GM12878 (cell line): ENCODE measurements around the gene KCNG3. TPM values are rescaled to one million over a fixed set of nuclear protein-coding genes. Genes with fewer than 3 reads are reported as not detected.

ENCODE experiments used
- ATAC-seq: fragments of 200-7000 bp; cut with Tn5 transposase; 3 replicates; pipeline ENCODE4 v1.9.1; 2020; ENCODE audit warnings: mild to moderate bottlenecking, moderate library complexity
- BruUV-seq: library from RNA; stranded (reverse); fragments of 400-500 nt; replicated peaks from 2 replicates; lab custom pipeline; 2021; lab: Mats Ljungman, UMichigan
- CTCF ChIA-PET: fragments of 300-600 bp; sonication (Branson Sonifier 250); formaldehyde crosslinking; extraction: SDS; loops from one replicate; lab custom pipeline; 2021; ENCODE audit warnings: inconsistent platforms; lab: Yijun Ruan, JAX
- POLR2A ChIA-PET: fragments of 350-600 bp; formaldehyde crosslinking; extraction: SDS; loops from one replicate; lab custom pipeline; 2021; ENCODE audit warnings: inconsistent platforms; lab: Charles Lee
- RAD21 ChIA-PET: fragments of 300-600 bp; sonication (Branson Sonifier 250); formaldehyde crosslinking; loops from one replicate; lab custom pipeline; 2023; ENCODE audit warnings: antibody characterized with exemption; ENCODE audit not compliant: unreplicated experiment; lab: Charles Lee
- SMC1A ChIA-PET: fragments of 300-600 bp; sonication (Branson Sonifier 250); formaldehyde crosslinking; loops from one replicate; lab custom pipeline; 2023; ENCODE audit not compliant: unreplicated experiment, uncharacterized antibody; lab: Charles Lee
- DNase-seq: peaks from one replicate; pipeline ENCODE4 v3.0.0-alpha.2; 2011; ENCODE audit warnings: low read depth, low spot score
- FAIRE-seq: peaks from 3 replicates; lab custom pipeline; 2011; peaks lifted over from hg19 to GRCh38; lab: Jason Lieb, UNC
- H2AFZ ChIP-seq: 2 replicates; pipeline ENCODE4 v1.6.0; 2011; ENCODE audit warnings: low read depth, low read length, control low read depth; ENCODE audit not compliant: control insufficient read depth
- H3K27ac ChIP-seq: 2 replicates; pipeline ENCODE4 v1.5.1; 2011; ENCODE audit warnings: control low read depth; ENCODE audit not compliant: control insufficient read depth, insufficient read depth
- H3K27me3 ChIP-seq, 2 experiments: replicated peaks in 1 of 2; 2 replicates each; pipeline versions ENCODE4 v1.6.0 to v1.6.1; 2011; ENCODE audit warnings: low read length in 1 of 2; ENCODE audit not compliant: control insufficient read depth in 2 of 2, insufficient read depth in 2 of 2
- H3K36me3 ChIP-seq, 2 experiments: 2 replicates each; pipeline ENCODE4 v1.5.1; 2011; ENCODE audit warnings: low read length in 1 of 2; ENCODE audit not compliant: control insufficient read depth in 2 of 2, insufficient read depth in 2 of 2
- H3K4me1 ChIP-seq: 2 replicates; pipeline ENCODE4 v1.6.1; 2011; ENCODE audit warnings: mild to moderate bottlenecking, low read length, moderate library complexity, mixed read lengths; ENCODE audit not compliant: control insufficient read depth, insufficient read depth
- H3K4me2 ChIP-seq: 2 replicates; pipeline ENCODE4 v1.6.0; 2011; ENCODE audit warnings: control low read depth; ENCODE audit not compliant: control insufficient read depth, insufficient read depth
- H3K4me3 ChIP-seq: fragments of 200-600 bp; sonication (generic); 2 replicates; pipeline ENCODE4 v1.5.1; 2016
- H3K79me2 ChIP-seq: 2 replicates; pipeline ENCODE4 v1.6.0; 2011; ENCODE audit warnings: low read length; ENCODE audit not compliant: control insufficient read depth, insufficient read depth
- H3K9ac ChIP-seq: 2 replicates; pipeline ENCODE4 v1.8.0; 2011; ENCODE audit warnings: low read length, control low read depth, mixed read lengths; ENCODE audit not compliant: control insufficient read depth, insufficient read depth
- H3K9me3 ChIP-seq: replicated peaks from 3 replicates; pipeline ENCODE4 v1.5.1; 2011; ENCODE audit warnings: mild to moderate bottlenecking, low read length; ENCODE audit not compliant: control insufficient read depth, insufficient read depth
- H4K20me1 ChIP-seq: 2 replicates; pipeline ENCODE4 v1.6.0; 2011; ENCODE audit not compliant: control insufficient read depth, insufficient read depth
- ASH2L ChIP-seq: fragments of 300-600, 200-600 bp; sonication (generic); IDR thresholded peaks from 2 replicates; pipeline ENCODE4 v1.6.1; 2017; ENCODE audit warnings: low read depth, mild to moderate bottlenecking, borderline replicate concordance
- GATAD2B ChIP-seq: fragments of 450-650 bp; conservative IDR thresholded peaks from 2 replicates; pipeline ENCODE4 v1.6.1; 2017; ENCODE audit warnings: low read depth, mild to moderate bottlenecking, moderate library complexity
- IKZF1 ChIP-seq: fragments of 450-650 bp; conservative IDR thresholded peaks from 2 replicates; pipeline ENCODE4 v1.6.1; 2017; ENCODE audit warnings: antibody characterized with exemption, mild to moderate bottlenecking
- REST ChIP-seq: IDR thresholded peaks from 2 replicates; pipeline ENCODE4 v1.6.1; 2012; ENCODE audit warnings: mild to moderate bottlenecking, low read depth, low read length
- SIX5 ChIP-seq: IDR thresholded peaks from 2 replicates; pipeline ENCODE4 v1.6.1; 2011; ENCODE audit warnings: mild to moderate bottlenecking, low read depth, low read length, moderate library complexity; ENCODE audit not compliant: severe bottlenecking
- SMARCA5 ChIP-seq: fragments of 450-650 bp; IDR thresholded peaks from 2 replicates; pipeline ENCODE4 v1.6.1; 2017; ENCODE audit warnings: mild to moderate bottlenecking
- WGBS: methylation state at CpG from one replicate; pipeline ENCODE4 v1.1.6; 2016; ENCODE audit warnings: low lambda C conversion rate; ENCODE audit not compliant: insufficient replicate concordance, insufficient coverage; ENCODE audit errors: missing lambda C conversion rate; 5-methylcytosine and 5-hydroxymethylcytosine counted together
- in situ Hi-C: fragments of 300-500 bp; cut with MboI; formaldehyde crosslinking; loops from 9 replicates; pipeline ENCODE4 v1.14.3; 2018; ENCODE audit warnings: mixed read lengths
- intact Hi-C: fragments of 100-400 bp; cut with micrococcal nuclease; formaldehyde crosslinking; loops from one replicate; pipeline ENCODE4 v1.14.2; 2022; ENCODE audit not compliant: unreplicated experiment
- polyA plus RNA-seq, 11 experiments: library from polyadenylated mRNA; depleted of rRNA in 4 of 11; unstranded in 6 of 11; stranded (reverse) in 5 of 11; fragments of >200 nt; fragmentation: Nextera tagmentation in 4 of 11; fragmentation: Illumina TruSeq in 1 of 11; extraction: Ambion mirVana in 4 of 11; extraction: Trizol in 1 of 11; gene quantifications; 1 replicate in 1 of 11; 2 replicates in 10 of 11; pipeline versions ENCODE4 v1.2.1 to v1.2.3, GENCODE V29; 2011 to 2016; ENCODE audit warnings: inconsistent platforms in 2 of 11, missing spikeins in 2 of 11, low read depth in 1 of 11
- total RNA-seq, 4 experiments: library from RNA; depleted of rRNA in 3 of 4; stranded (reverse); fragments of >200 nt in 3 of 4; fragmentation: Illumina TruSeq in 1 of 4; extraction: Trizol in 1 of 4; gene quantifications; 2 replicates each; pipeline versions ENCODE4 v1.2.1 to v1.2.3, GENCODE V29; 2013 to 2021

The KCNG3 gene
- total and polyA plus RNA-seq, 10 of the 15 experiments (the other 5 are each of a cell fraction or from before 2014, with no cell fraction given) = 0.01 to 0.06 (median 0.04) TPM; not detected in 4

GRCh38 chr2:42495611-42496010 lies 1.8 kb upstream of the KCNG3 start:
- no peak for TF ChIP-seq SMARCA5
- no peak for TF ChIP-seq REST
- no peak for TF ChIP-seq ASH2L
- no peak for TF ChIP-seq GATAD2B
- no peak for TF ChIP-seq SIX5
- TF ChIP-seq IKZF1 = no peak
- intact Hi-C loops (loop anchor here (1.0 to 10.0 kb wide), 4 partner anchors 107 to 299 kb away; partner anchors contain the start of gene HAAO), in situ Hi-C loops (loop anchor here (5.0 kb wide), 1 partner anchor 167 kb away; no protein-coding TSS in a partner anchor)
- no peak for DNase-seq
- ChIA-PET RAD21 (interaction anchor here (1.9 to 4.5 kb wide), 2 partner anchors 15 to 168 kb away, joined by 5 to 25 read pairs; no protein-coding TSS in a partner anchor), POLR2A (interaction anchor here (1.4 kb wide), 1 partner anchor 167 kb away, joined by 3 read pairs; no protein-coding TSS in a partner anchor), SMC1A (interaction anchor here (1.0 to 6.8 kb wide), 6 partner anchors 11 to 194 kb away, joined by 3 to 62 read pairs (median 4); no protein-coding TSS in a partner anchor), CTCF (interaction anchor here (0.5 to 5.6 kb wide), 12 partner anchors 9 to 754 kb away, joined by 3 to 63 read pairs (median 3); no protein-coding TSS in a partner anchor)
- H2AFZ ChIP-seq = no peak overlapping the region
- H3K9ac ChIP-seq = no peak overlapping the region
- peaks cover 3 to 13% of the 10 kb centered on the region in 2 experiments for H3K27me3 ChIP-seq
- 27% methylated on average over 6 of the region's 6 CpGs for WGBS
- H3K36me3 ChIP-seq = no peaks in the 10 kb centered on the region
- no peaks in the 10 kb centered on the region for H3K79me2 ChIP-seq
- H3K9me3 ChIP-seq = no peaks in the 10 kb centered on the region; the same call in 2 of the 3 replicates
- no peak overlapping the region for H3K27ac ChIP-seq
- no peak for ATAC-seq
- no peaks in the 10 kb centered on the region for H3K4me1 ChIP-seq
- no TSS peak for BruUV-seq
- FAIRE-seq = no peak
- no peaks in the 10 kb centered on the region for H4K20me1 ChIP-seq
- no peak overlapping the region for H3K4me2 ChIP-seq
- no peak overlapping the region for H3K4me3 ChIP-seq
